WTC11 (cell line): ENCODE measurements around the gene LRMDA.

Experiments used
- CTCF ChIP-seq: fragments of 200-600 bp; IDR thresholded peaks from 2 replicates; pipeline ENCODE4 v1.8.0; 2022; ENCODE audit warnings: antibody characterized with exemption
- IRF1 ChIP-seq: sonication (generic); formaldehyde crosslinking; IDR thresholded peaks from 2 replicates; pipeline ENCODE4 v1.8.0; 2023; ENCODE audit warnings: missing genetic modification reagents
- KAT7 ChIP-seq: sonication (generic); formaldehyde crosslinking; IDR thresholded peaks from 2 replicates; pipeline ENCODE4 v1.8.1; 2023; ENCODE audit warnings: missing genetic modification reagents, mild to moderate bottlenecking, borderline replicate concordance
- ZBTB43 ChIP-seq: sonication (generic); formaldehyde crosslinking; IDR thresholded peaks from 2 replicates; pipeline ENCODE4 v1.8.1; 2023; ENCODE audit warnings: mild to moderate bottlenecking, missing genetic modification reagents
- ZNF121 ChIP-seq: sonication (generic); formaldehyde crosslinking; IDR thresholded peaks from 2 replicates; pipeline ENCODE4 v1.8.0; 2023; ENCODE audit warnings: missing genetic modification reagents
- ZNF138 ChIP-seq: sonication (generic); formaldehyde crosslinking; conservative IDR thresholded peaks from 2 replicates; pipeline ENCODE4 v1.8.1; 2022; ENCODE audit warnings: mild to moderate bottlenecking, moderate library complexity, missing genetic modification reagents
- ZNF512 ChIP-seq: sonication (generic); formaldehyde crosslinking; IDR thresholded peaks from 2 replicates; pipeline ENCODE4 v1.8.1; 2022; ENCODE audit warnings: missing genetic modification reagents, borderline replicate concordance

GRCh38 chr10:75878586-75878985 lies 447.2 kb downstream of the LRMDA start:
- TF ChIP-seq CTCF (no peak), ZNF121 (CRISPR knock-in tag) (no peak), ZNF512 (CRISPR knock-in tag) (no peak), IRF1 (CRISPR knock-in tag) (no peak), KAT7 (CRISPR knock-in tag) (no peak), ZBTB43 (CRISPR knock-in tag) (no peak), ZNF138 (no peak)
